NCI-H2081 (cell line): ENCODE data around the gene KPNB1.

ENCODE experiments used
- DNase-seq, 2 experiments: peaks; one replicate each; lab custom pipeline; 2025; lab: John Stamatoyannopoulos, UW

KPNB1 gene

DNA sequence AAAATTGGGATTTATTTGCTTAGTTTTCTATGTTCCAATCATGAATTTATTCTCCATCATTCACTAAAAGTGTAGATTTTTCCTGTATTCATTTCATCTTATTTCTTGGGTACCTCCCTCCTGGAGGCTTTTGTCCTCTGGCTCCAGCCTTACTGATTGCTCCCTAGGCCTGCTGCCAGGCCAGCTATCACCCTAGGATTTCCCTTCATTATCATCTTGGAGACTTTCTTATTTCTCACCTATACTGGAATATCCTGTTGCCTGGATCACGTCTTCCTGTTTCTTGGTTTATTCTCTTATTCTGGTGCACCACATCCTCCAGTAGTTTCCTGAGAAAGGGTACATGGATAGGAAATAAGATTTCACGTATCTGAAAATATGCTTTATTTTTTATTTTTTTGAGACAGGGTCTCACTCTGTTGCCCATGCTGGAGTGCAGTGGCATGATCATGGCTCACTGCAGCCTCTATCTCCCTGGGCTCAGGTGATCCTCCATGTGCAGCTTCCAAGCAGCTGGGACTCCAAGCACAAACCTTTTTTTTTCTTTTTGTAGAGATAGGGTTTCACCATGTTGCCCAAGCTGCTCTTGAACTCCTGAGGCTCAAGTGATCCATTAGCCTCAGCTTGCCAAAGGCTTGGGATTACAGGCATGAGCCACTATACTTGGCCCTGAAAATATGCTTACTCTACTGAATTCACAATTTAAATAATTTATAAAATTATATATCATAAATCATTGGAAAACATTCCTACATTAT lies 13.3 kb upstream of the KPNB1 start:
- DNase-seq = no peak

DNA sequence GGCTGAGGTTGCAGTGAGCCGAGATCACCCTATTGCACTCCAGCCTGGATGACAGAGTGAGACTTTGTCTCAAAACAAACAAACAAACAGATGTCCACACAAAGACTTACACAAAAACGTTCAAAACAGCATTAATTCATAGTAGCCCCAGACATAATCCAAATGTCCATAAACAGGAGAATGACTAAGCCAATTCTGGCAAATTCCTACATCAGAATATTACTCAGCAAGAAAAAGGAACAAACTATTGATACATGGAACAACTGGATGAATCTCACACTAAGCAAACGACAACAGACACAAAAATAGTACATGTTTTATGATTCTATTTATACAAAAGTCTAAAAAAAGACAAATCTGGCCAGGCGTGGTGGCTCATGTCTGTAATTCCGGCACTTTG lies 10.8 kb upstream of the KPNB1 start:
- no peak for DNase-seq

DNA sequence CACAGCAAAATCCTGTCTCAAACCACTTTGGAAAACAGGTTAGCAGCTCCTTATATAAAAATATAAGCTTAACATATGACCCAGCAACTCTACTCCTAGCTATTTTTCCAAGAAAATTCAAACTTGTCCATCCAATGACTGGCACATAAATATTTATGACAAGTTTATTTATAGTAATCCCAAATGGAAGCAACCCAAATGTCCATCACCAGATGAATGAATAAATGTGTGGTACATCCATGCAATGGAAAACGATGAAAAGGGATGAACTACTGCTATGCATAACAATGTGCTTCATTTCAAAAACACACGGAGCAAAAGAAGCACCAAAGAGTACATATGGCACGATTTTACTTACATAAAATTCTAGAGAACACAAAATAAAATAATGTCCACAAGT lies 9.6 kb upstream of the KPNB1 start:
- DNase-seq = no peak

DNA sequence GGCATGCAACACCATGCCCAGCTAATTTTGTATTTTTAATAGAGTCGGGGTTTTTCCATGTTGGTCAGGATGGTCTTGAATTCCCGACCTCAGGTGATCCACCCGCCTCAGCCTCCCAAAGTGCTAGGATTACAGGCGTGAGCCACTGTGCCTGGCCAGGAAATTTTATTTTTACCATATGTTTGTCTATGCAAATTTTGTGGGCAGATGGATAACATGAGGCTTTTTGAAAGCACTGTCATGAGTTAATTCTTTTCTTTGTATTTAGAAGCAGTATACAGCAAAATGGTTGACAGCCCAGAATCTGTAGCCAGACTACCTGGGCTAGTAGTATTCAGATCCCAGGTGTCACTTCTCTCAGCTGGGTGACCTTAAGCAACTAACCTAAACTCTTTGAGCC lies 8.5 kb upstream of the KPNB1 start:
- DNase-seq = no peak

DNA sequence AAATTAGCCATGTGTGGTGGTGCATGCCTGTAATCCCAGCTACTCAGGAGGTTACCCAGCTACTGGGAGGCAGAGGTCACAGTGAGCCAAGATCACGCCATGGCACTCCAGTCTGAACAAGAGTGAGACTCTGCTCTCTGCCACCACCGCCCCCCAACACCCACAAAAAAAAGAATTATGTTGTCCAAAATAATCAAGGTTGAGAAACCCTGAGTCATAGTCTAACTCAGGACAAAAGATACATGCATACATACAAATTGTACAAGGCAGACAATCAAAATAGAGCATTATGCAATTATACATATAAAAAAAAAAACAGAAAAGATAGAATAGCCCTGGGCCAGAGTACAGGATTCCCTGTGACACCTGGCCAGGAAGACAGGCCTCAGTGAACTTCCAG lies 6.6 kb upstream of the KPNB1 start:
- DNase-seq = no peak

DNA sequence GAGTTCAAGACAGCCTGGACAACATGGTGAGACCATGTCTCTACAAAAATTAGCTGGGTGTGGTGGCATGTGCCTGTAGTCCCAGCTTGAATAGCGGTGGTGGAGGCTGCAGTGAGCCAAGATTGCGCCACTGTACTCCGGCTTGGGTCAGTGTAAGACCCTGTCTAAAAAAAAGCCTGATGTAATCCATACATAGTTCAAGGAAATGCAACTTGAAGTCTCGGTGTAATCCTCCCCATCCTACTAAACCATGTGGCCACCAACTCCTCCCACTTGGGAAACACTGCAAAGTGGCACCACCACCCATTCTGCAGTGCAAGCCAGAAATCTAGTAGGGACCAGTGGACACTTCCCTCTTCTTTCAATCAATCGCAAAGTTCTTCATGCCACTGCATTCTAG lies 5.4 kb upstream of the KPNB1 start:
- no peak for DNase-seq

DNA sequence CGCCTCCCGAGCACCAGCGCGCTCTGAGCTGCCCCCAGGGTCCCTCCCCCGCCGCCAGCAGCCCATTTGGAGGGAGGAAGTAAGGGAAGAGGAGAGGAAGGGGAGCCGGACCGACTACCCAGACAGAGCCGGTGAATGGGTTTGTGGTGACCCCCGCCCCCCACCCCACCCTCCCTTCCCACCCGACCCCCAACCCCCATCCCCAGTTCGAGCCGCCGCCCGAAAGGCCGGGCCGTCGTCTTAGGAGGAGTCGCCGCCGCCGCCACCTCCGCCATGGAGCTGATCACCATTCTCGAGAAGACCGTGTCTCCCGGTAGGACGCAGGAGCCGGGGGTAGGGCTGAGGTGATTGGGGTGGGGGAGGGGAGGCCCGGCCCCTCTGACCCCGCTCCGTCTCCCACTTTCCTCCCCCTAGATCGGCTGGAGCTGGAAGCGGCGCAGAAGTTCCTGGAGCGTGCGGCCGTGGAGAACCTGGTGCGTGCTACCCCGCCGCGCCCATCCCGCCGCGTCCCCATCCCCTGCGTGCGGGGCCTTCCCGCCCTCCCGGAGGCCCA lies 329 bp downstream of the KPNB1 start:
- no peak for DNase-seq

DNA sequence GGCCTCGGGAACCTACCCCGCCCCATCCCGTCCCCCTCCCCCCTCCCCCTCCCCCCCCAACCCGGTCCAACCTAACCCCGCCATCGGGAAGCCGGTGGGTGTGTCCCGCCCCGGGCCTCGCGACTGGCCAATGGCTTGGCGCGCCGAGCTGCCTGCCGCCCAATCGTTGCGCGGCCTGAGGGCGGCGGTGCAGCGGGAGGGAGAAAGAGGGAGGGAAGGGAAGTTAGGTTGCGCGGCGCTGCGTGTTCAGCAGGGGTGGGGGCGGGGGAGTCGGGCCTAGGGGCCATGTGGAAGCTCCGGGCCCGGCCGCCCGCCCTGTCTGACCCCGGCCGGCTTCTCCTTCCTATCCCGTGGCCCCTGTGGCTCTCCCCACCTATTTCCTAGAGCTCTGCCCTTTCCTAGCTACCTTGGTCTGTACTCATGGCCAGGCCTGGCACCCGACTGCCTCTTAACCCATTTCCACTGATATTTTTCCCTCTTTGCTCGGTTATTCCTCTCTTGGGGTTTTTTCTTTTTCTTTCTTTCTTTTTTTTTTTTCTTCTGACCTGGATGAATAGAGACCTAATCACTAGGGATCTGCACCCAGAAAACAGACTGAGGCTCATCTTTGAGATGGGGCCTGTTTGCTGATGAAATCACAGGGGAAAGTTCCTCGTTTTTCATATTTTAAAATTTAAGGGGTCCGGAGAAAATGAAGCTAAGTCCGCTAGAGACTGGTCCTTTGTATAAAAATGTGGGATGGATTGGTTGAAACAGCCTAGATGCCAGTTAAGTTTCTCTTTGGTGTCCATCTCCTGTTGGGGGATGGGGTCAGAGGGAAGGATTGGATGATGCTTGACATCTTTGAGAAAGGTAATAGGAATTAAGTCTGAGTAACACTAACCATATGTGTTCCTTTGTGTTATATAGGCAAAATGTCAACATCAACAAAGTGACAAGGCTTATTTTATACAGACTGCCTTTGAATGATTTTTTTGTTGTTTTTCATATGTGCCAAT lies 1.1 kb downstream of the KPNB1 start:
- DNase-seq = peak; percentile 98 to 99

DNA sequence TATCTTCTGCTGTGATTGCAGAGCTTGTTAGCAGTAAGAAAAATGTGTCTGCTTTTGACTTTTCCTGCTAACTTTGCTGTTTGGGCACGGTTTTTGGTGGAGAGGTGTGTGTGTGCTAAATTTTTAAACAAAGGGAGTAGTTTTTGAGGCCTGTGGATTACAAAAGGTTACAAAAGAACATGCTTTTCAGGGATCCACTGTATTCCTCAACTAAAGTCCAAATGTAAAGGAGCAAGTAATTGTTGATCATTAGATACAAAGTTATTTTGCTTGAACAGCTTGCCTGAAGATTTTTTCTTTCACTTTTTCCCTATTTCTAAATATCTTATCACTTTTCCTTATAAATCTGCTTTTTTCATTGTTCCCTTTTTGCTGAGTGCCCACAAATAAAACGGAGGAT lies 2.0 kb downstream of the KPNB1 start:
- DNase-seq = no peak

DNA sequence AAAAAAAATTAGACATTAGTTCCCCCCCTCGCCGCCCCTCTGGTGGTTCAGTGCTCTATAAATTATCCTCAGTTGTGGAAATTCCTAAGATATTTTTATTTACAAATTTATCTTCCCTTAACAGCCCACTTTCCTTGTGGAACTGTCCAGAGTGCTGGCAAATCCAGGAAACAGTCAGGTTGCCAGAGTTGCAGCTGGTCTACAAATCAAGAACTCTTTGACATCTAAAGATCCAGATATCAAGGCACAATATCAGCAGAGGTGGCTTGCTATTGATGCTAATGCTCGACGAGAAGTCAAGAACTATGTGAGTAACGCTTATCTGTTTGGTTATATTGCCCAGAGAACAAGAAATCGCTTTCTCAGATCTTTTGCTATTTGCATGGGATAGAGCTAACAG lies 2.9 kb downstream of the KPNB1 start:
- DNase-seq = no peak

DNA sequence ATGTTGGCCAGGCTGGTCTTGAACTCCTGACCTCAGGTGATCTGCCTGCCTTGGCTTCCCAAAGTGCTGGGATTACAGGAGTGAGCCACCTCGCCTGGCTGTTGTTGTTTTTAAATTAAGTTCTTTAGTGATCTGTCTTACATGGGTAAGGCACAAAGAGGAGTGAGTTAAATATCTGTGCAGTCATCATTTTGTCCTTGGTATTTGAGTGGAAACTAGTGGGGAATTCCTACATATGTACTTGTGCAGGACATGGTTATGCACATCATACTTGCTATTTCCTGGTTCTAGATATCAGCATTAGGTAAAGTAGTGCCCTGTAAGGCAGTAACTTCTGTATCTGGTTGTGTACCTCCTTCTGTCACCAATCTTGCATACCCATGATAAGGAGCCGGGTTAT lies 3.7 kb downstream of the KPNB1 start:
- DNase-seq = no peak

DNA sequence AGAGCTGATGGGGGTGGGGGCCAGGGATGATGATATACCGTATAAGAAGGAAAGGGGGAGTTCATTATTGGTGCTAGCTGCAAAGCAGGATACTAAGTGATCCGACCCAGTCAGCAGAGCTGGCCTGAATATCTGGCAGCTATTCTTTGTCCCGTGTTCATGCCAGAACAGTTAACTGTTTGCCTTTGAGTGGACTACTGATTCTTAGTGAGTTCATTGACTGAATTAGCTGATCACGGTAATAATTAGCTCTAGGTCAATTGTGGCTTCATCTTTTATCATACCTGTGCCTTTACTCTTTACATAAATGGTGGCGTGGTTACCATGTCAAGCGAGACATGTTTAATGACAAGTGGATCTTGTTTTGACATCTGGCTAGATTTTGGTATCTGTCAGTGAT lies 5.3 kb downstream of the KPNB1 start:
- no peak for DNase-seq

DNA sequence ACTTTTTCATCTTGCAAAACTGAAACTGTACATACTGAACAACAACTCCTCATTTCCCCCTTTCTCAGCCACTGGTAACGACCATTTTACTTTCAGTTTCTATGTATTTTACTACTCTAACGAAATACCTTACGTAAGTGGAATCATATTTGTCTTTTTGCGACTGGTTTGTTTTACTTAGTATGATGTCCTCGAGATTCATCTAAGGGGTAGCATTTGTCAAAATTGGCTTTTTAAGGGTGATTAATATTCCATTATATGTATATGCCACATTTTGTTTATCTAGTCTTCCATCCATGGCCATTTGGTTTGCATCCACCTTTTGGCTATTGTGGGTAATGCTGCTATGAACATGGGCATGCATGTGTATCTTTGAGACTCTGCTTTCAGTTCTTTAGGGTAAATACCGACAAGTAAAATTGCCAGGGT lies 10.4 kb downstream of the KPNB1 start:
- no peak for DNase-seq

DNA sequence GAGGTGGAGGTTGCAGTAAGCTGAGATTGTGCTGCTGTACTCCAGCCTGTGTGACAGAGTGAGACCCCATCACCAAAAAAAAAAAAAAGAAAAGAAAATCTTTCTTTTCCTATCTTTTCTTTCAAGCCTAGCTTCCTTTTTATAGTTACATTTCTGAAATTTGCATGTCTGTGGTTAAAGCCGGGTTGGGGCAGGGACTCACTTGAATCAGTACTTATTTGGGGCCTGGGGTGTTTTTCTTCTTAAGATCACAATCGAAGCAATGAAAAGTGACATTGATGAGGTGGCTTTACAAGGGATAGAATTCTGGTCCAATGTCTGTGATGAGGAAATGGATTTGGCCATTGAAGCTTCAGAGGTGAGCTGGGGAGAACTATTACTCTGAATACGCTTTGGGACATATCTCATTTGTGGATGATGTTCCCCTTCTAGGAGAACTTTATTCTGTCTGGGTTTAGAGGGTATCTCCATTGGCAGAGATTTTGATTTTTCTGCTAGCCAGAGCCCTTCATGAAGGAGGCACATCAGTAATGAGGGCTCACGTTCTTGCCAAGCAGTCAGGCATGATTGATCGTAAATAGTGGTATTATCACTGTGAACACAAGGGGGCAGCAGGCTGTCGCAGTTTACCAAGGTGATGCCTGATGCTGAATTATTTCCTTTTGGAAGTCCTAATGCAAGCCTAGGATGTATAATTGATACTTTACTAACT lies 14.3 kb downstream of the KPNB1 start:
- DNase-seq = peak; percentile 57 to 76

DNA sequence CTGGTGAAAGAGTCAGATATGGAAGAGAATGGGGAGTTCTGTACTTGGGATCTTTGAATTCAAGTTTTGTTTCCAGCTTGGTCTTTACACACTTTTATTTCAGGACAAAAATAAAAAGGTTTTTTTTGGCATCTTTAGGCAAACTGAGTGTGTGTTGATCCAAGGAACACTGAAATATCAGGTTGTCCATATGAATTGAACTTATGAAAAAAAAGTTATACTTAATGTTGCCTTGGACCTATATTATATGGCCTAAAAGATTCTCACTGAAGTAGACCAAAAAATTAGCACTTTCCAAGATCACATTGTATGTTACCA lies 14.9 kb downstream of the KPNB1 start:
- DNase-seq = no peak

DNA sequence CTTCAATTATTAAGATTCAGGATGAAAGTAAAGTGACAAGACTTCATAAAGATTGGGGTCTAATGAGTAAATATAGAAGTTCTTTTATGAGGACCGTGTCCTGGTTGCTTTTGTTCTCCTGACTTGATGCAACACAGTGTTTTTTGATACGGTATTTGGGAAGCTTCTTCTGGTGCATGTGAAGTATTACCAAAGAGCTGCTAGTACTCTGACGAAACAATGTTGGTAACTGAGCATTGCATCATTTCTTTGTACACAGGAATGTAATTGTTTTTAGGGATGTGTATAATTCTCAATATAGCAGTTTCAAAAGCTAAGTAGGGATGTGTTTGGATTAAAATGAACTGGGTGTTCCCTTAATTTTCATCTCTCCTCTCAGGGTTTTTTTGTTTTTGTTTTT lies 15.9 kb downstream of the KPNB1 start:
- no peak for DNase-seq

DNA sequence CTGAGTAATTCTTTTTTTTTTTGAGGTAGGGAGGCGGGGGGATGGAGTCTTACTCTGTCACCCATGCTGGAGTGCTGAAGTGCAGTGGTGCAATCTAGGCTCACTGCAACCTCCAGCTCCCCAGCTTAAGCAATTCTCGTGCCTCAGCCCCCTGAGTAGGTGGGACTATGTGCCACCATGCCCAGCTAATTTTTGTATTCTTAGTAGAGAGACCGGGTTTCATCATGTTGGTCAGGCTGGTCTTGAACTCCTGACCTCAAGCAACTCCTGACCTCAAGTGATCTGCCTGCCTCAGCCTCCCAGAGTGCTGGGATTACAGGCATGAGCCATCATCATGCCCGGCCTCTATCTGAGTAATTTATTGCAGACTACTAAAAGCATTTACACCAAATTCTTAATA lies 19.4 kb downstream of the KPNB1 start:
- no peak for DNase-seq

DNA sequence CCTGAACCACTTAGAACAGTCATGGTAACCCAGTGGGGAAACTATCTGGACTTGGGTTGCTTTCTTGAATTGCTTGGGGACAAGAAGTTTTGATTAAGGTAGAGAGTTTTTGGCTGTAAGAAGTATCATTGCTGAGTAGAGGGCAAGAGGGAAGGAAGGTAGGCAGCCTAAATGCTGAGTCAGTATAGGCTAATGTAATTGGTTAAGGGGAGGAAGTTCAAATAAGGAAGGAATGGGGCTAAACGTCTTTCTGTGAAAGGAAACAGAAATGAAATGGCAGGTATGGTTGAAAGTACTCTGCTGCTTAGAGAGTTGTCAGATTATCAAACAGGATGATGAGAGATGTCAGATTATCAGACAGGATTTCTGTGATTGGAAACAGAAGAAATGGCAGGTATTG lies 20.3 kb downstream of the KPNB1 start:
- DNase-seq = no peak

DNA sequence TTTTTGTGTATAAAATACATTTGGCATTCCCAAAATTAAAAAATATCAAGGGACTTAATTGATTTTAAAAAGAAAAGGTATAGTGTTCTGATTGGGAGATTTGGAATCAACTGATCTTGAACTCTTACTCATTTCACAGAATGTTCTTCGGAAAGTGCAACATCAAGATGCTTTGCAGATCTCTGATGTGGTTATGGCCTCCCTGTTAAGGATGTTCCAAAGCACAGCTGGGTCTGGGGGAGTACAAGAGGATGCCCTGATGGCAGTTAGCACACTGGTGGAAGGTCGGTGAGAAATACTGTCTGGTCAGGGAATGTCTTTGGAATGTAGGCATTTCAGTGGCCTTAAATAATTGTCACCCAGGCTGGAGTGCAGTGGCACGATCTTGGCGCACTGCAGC lies 24.8 kb downstream of the KPNB1 start:
- DNase-seq = no peak

DNA sequence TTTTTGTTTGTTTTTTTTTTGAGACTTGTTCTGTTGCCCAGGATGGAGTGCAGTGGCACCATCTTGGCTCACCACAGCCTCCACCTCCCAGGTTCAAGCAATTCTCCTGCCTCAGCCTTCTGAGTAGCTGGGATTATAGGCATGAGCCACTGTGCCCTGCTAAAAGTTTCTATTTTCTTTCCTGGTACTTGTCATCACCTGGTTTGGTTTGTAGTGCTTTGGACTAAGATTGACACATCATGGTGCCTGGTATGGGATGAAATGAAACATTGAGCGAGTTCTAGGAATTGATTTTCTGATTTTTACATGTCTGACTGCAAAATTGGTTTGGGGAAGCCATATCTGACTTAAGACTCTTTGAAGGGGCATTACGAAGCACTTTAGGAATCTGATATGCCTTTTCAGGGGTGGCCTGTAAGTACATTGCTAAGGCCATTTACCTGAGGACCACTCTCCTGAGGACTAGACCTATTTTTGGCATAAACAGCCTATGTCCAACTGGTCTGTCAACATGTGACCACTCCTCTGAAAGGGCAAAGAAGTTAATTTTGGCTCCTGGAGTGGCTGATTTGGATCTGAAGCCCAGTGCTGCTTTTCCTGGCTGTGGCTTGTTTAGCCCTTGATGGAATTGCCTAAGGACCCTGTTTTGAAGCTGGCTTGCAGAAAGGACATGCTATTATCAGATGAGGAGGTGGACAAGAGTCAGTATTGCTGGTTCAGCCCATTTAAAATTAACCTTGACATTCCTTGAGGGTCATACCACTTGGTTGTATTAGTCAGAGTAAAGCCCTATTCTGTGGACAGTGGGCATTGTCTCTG lies 25.9 kb downstream of the KPNB1 start:
- DNase-seq = no peak

DNA sequence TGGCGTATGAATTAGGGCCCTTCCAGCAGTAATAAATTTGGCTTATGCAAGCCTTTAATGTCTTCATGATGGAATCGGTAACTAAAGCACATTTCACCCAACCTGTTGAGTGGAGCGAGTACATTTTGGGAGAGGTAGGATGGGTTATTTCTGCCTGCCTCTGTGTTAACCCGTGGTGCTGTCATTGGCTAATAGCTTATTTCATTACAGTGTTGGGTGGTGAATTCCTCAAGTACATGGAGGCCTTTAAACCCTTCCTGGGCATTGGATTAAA lies 26.4 kb downstream of the KPNB1 start:
- DNase-seq = no peak
